GM19023 (cell line): Measurements from ENCODE around the gene MRPL24.

Source experiments
- ATAC-seq: cut with Tn5 transposase; IDR thresholded peaks from one replicate; pipeline ENCODE4 v1.9.1; 2021; ENCODE audit warnings: mild to moderate bottlenecking, moderate library complexity; ENCODE audit not compliant: unreplicated experiment

The MRPL24 gene

DNA sequence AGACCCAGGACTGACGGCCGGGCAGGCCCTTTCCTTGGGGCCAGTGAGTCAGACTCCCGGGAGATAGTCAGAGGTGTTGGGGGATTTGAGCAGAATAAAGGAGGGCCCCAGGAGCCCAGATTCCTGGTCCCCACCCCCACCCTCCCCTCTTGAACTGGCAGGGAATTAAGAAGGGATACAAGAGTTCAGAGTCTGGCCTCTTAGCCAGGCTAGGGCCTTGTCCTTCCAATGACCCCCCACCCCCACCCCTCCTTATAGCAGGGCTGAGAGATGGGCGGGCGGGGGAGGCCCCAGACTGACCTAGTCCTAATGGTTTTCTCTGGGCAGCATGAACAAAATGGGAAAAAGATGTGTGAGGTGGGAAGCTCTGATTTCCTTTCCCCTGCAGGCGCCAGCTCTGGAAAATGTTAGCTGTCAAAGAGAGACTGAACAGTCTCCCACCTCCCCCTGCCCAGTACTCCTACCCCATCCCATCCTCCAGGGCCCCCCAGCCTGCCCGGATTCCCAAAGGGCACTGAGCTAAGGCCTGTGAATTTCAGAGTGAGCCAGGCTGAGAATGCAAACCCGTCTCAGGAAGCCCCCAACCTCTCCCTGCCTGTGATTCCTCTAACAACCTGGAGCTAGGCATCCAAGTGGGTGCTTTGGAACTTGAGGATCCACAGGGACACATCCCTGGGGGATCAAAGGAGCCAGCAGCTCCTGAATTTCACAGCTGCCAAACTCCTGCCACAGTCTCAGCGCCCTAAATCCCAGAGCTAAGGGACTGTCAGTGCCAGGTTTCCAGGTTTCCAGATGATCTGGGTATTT lies 29.7 kb downstream of the MRPL24 start:
- no peak for ATAC-seq

DNA sequence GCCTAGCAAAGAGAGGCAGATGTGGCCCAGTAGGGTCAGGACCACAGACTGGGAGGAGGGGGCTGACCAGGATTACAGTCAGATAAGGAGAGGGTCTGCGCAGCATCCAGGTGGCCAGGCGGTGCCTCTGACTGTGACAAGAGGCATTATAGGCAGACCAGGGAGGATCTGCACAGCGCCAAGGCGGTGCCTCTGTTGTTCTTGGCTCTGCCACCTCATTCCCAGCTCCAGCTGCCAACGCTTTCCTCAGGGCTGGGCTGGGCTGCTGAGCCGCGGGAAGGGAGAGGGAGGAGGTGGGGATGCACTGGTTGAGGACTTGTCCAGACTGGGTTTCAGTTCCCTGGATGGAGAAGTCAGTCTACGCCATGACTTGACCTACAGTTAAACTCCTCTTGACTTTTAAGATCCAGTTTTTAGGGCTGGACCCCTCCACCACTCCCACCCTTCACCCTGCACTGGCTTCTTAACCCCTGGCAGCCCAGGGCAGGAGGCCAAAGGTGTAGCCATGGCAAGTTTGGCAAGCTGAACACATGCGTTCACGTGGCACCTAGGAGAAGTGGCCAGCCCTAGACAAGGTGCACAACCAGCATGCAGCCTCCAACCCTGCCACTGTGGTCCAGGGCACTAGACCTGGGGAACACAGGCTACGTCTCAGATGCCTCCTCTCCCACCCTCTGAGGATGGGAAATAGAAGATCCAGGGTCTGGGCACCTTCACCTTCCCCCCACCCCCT lies 31.0 kb downstream of the MRPL24 start:
- no peak for ATAC-seq

DNA sequence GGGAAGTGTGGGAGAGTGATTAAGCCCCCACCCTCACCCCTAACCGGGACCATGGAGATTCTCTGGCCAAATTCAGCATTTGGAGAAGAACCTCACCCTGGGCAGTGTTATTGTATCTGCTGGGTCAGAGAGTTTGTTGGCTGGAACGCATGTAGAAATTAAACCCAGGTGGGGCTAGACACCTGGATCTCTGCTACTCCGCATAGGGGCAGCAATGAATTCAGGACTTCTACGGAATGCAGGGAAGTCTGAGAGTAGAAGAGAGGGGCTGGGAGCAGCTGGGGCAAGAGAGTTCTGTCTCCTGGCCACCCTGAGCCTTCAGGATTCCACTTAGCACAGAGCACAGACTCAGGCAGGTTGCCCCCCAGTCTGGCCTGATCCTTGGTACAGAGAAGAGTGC lies 31.9 kb downstream of the MRPL24 start:
- ATAC-seq, result no peak

DNA sequence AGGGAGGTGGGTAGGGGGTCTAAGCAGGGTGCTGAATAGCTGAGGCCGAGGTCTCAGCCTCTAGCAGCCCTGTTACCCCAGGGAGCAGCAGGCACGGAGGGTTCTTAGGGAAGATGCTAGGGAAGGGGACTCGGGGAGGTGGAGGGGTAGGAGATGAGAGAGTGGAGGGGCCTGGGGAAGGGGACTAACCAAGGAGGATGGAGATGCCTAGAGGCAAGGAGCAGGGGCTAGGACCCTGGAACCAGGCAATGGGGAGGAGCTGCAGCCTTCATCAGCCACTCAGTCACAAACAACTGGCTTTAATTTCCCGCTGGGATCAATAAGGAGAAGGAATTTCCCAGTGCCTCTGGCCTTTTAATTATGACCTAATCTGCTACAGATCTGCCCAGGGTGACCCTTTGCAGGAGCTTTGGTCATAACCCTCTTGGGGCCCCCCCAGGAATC lies 32.6 kb downstream of the MRPL24 start:
- ATAC-seq, result no peak

DNA sequence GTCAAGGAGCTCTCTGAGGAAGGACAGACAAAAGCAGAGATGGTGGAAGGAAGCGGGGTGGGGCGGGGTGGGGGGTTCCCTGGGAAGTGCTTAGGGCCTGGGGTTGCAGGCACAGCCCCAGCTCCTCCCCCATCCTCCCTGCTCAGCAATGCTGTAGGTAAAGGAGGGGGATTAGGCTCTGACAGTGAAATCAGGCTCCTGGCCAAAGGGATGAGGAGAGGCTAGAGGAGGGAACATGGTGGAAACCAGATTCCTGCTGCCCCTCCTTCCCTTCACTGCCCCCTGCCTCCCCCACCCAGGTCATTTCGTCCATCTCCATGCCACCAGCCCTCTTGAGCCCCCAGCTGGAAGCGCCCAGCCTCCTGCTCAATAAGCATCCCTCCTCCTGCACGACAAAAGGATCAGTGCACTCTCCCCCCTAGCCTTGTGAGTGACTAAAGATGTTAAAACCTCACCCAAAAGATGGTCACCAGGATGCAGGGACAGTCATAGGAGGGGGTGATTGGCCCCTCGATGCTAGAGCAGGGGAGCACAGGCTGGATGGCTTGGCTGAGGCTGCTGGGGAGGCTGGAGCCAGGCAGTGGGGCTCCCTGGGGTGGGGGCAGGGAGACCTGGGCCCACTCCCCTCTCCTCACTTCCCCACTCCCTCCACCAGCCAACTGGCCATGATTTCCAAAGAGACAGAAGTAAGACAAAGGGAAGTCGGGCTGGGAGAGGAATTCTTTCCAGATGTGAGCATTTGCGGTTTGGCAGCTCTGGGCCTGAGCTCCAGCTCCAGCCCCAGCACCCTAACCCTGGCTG lies 33.3 kb downstream of the MRPL24 start:
- ATAC-seq, result no peak

DNA sequence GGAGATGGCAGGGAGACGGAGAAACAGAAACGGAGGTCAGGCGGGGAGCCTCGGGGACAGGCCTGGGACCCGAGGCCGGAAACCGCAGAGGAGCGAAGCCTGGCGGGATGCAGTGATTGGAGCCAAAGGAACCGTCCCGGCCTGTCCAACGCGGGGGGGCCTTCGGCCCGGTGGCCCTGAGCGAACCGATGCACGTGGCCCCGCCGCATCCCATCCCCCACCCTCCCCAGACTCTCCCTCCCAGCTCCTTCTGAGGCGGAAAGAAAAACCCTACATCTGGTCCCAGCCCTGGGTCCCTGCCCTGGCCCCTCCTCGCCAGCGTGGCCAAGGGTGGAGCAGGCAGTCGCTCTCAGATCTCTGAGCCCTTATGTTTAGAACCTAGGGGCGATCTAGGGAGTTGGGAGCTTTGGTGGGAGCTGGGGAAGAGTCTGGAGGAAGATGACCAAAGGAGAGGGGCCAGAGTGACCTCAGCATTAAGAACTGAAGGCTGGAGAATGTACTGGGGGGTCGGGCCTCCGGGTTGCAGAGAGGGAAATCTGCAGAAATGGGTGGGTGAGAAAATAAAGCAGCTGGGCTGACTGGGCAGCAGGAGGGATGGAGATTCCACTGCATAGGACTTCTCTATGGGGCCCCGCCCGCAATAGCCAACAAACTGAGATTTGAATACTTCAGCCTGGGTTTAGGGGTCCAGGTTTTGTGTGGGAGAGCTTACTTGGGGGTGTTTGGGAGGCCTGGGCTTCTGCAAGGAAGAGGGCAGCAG lies 34.1 kb downstream of the MRPL24 start:
- ATAC-seq, result no peak

DNA sequence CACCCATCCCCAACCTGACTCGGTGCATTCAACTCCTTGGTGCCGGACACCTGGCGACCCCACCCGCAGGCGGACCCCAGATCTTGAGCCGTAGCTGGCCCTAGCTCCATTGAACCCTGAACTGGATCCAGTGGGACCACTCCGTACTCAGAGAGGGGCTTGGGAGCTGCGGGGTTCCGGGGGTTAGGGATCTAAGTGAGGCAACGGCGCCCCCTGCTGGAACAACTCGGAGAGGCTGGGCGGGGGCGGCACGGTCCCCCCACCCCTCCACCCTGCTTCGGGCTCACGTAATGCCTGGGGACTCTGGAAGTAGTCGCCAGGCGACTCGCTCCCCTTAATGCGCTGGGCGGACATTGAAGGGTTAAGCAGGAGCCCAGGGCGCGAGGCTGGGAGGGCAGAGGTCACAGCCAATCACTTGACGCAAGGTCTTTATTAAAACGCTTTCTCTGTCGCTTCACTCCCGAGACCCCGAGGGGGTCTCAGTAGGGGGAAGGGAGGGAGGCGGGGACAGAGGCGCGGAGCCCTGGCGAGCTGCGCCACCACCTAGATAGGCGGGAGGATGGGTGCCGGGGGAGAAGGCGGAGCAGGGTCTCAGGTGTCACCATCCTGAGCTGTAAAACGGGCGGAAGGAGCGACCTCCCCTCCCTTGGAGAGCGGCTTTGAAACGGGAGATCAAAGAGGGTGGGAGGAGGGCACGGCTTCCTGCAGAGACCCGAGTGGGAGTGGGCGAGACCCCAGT lies 34.8 kb downstream of the MRPL24 start:
- no peak for ATAC-seq

DNA sequence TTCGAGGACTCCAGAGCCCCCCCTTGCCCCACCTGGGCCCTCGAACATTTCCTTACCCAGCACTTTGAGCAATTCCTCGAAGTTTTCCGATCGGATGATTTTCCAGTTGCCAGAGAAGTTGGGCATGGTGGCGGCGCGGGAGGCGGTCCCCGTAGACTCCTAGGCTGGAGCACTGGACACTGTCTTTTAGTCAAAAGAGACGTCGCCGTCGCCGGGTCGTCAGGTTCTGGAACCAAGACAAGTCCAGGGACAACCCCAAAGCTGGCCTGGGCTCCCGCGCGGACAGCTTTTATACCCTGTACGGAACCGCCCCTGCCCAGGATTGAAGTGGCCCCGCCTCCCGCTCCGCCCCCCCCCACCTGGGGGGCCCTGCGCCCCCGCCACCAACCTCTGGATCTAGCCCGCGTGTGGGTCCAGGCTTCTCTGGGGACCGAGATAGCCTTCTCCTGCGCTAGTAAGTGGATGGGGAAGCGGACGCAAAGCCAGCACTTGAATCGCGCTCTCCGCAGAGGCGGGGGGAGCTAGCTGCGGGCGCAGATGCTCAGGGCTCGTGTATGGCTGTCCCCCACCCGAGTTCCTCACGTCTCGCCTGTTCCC lies 35.5 kb downstream of the MRPL24 start, which contains the start of gene CRABP2:
Gene CRABP2, minus strand, starts transcription at position 263 of the 597 bp plus-strand sequence. Its CDS starts 137 bp downstream, at position 126.
- ATAC-seq, result no peak

DNA sequence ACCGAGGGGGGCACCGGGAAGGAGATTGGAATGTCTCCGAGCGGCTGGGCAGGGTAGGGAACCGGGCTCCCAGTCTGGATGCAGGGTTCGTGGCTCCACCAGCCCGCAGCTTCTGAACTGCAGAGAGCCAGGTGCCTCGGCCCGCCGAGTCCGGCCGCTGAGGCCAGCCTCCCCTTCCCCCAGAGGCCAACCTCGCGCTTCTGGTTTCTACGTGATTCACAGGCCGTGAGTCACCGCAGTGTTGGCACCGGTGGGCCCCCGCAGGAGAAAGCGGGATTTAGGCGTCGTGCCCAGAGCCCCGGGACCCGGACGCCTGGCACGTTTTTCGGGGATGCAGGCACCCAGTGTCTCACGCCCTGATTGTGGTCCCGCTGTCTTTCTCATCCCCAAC lies 36.0 kb downstream of the MRPL24 start:
- ATAC-seq, result no peak

DNA sequence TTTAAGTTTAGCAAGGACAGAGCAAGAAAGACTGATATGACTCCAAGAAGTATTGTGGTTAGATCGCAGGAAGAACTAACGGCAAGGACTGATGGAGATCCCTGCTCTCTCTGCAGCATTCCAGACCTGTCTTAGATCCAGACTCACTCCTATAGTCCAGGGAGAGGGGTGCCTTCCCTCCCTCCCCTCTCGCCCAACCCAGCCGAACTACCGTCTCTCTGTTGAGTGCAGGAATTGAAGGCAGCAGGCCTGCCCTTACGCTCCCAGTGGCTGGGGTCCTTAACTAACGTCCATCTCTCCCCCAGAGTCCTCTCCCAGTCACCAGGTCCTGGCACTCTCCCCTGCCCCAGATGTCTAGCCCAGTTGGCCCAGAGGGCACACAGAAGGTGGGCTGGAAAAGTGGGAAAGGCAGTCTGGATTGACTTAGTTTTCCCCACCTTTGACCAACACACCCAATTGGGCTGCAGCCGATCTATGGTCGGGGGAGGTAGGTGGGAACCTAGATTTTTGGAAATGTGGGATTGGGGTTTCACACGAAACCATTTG lies 36.6 kb downstream of the MRPL24 start:
- no peak for ATAC-seq

DNA sequence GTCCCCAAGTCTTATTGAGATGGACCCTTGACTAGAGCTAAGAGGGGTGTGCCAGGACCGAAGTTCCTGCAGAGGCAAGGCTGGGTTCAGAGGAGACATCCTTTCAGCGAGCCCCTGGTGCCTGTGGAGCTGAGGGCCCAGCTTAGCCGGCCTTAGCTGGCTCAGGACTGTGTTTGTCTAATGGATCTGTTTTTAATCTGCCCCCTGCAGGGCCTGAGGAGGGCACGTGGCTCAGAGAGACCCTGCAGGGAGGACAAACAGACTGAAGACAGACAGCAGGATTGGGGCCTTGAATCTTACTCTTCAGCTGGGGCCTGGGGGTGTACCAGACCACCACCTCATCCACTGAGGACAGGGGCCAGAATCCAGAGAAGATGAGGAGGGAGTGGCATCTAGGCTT lies 37.1 kb downstream of the MRPL24 start:
- ATAC-seq, result no peak

DNA sequence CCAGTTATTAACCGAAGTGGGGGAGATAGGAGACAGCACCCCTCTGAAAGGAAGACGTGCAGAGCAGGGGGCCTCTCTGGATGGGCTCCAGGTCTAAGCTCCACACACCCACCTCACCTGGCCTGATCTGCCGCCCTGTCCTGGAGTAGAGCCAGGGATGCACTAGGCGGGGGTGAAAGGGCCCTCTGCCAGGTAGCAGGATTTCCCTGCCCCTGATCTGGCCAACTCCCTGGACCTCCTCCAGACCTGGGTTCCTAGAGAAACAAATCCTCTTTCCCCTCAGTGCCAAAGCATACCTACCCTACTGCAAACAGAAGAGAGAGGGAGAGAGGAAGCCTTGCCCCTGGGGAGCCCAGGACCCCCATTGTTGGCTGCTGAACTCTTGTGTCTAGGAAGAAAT lies 37.6 kb downstream of the MRPL24 start:
- no peak for ATAC-seq

DNA sequence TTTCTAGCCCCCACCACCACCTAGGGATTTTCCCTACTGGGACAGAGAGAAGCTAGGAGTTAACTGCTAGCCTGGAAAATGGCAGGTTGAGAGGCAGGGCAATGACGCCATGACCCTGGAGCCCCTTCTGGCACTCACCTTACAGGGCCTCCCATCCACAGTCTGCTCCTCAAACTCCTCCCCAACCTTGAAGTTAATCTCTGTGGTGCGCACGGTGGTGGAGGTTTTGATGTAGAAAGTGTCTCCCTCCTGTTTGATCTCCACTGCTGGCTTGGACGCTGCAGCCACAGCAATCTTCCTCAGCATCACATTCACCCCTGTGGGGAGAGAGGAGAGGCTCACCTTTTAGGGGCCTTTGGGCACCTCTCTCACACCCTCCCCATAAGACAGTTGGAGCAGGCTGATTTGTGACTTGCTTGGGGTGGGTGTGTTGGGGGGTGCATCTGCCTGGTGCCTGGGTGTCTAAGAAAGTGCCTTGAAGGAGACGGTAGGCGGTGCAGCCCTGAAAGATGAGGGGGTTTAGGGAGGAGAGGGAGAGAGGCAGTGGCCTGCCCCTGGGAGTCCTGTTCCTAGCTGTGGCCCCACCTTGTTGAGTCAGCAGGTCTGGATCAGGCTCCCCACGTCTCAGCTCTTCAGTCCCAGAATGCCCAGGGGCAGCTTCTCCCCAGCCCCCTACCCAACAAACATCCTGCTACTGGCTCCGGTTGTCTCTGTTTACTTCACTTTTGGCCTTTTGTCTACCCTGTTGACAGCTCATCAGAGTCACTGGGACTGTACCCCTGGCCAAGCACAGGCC lies 40.0 kb downstream of the MRPL24 start:
- ATAC-seq, result no peak

DNA sequence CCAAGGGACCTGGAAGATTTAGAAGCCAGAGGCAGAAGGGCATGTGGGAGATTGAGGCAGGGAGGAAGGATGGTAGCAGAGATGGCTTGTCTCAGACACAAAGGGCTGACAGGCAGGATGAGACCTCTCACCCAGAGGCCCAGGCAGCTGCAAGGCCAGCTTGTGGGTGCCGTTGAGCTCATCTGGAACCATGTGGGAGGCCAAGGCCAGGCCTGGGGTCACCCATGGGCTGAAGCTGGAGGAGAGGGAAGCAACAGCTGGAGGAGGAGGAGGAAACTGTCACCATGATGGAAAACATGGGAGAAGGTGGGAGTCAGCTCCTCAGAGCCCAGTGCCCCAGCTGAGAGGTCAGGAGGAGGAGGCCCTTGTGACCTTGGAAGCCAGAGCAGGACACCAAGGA lies 41.9 kb downstream of the MRPL24 start:
- no peak for ATAC-seq

DNA sequence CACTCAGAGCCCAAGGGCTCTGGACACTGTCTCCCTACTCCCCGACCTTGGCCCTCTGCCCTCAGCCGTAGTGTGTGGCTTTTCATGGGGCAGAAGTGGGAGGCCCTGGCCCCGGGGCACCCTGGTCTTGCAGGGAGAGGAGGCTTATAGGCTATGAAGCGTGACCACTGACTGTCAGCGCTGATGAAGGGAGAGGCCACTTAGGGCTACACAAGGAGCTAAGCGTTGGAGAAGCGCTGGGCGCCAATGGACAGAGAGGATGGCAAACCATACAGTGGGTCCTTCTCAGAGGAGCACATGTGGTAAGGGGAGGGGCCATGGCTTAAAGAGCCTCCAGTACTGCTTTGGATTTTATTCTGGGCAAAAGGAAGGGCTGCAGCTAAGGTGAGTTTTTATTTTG lies 43.4 kb downstream of the MRPL24 start:
- ATAC-seq, result no peak

DNA sequence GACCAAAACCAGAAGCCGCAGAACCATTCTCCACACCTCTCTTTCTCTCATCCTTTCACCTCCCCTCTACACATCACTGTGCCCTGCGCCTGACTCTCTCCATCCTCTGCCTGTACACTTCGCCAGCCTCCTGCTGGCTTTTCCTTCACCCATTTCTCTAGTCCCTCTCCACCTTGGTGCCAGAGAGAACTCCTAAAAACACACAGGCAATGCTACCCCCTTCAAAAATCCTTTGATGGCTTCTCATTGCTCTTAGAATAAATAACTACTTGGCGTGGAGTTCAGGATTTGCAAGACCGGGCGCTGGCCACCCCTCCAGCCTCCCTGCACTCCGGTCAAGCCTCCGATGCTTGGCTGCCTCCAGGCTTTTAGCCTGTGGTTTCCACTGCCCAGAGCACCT lies 44.1 kb downstream of the MRPL24 start:
- no peak for ATAC-seq

DNA sequence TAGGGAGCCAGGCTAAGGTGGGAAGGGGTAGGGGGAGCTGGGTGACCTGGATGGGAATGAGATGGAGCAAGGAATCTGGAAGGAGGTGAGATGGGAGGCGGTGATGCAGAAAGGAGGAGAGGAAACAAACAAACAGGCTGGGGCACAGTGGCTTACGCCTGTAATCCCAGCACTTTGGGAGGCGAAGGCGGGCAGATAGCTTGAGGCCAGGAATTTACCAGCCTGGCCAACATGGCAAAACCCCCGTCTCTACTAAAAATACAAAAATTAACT lies 46.3 kb downstream of the MRPL24 start:
- no peak for ATAC-seq

DNA sequence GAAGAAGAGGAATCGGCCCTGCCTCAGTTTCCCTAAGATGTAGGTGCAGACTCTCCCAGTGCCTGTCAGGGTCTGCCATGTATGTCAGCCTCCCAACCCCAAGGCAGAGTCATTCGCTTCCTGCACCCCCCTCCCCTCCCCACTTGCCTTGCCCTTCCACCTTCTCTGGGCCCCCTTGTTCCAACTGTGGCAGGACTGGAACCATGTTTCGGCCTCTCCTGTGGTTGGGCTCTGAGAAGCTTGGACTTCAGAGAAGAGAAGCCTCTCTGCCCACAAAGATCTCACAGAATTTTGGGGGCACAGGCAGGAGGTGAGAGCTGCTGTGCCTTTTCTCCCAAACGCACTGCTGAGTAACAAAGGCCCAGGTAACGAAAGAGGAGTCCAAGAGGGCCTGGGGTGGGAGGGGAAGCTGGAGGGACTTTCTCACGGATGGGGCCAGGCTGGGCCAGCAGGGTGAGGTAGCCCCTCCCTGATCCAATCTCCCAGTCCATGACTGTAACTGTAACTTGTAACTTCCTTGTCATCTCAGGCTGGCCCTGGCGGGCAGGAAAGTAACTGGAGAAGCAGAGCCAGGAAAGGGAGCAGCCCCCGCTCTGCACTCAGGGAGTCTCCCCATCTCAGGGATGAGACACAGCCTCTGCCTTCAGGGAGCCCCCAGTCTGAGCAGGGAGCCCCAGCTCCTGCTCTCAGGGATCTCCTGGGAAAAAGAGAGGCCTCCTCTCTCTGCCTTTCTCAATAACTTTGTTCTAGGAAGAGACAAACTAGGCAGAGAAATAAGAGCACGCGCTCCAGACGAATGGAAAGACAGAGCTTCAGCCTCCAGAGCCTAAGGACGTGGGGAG lies 46.8 kb downstream of the MRPL24 start:
- no peak for ATAC-seq
